Stimulated activated CD8-positive, alpha-beta memory T cell treated with anti-CD3 and anti-CD28 coated beads, Interleukin-12 subunit alpha, Interleukin-12 subunit beta, amount 100 ng/mL, for 4 hours (primary cell): ENCODE measurements around the gene ARL15.

ENCODE experiments used
- DNase-seq: peaks from one replicate; pipeline ENCODE4 v3.0.0-alpha.2; 2020; ENCODE audit warnings: low read depth

ARL15 gene

DNA sequence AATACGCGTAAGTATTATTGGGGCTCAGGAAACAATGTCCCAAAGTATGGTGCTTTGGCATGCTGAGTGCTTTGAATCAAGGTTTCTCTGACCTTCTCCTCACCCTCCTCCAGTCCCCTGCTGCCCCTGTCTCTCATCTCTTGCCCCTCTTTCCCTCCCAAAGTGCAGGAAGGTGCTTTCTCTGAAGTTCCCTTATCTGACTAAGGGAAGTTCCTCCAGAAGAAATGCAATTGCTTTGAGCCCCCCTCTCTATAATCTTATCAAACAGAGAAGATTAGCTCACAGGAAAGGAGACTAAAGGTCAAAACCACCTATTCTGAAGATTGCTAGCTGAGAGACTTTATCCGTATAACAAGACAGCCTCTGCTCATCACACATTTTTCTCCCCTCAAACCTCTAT, 288.1 kb downstream of the ARL15 start:
- no peak for DNase-seq

DNA sequence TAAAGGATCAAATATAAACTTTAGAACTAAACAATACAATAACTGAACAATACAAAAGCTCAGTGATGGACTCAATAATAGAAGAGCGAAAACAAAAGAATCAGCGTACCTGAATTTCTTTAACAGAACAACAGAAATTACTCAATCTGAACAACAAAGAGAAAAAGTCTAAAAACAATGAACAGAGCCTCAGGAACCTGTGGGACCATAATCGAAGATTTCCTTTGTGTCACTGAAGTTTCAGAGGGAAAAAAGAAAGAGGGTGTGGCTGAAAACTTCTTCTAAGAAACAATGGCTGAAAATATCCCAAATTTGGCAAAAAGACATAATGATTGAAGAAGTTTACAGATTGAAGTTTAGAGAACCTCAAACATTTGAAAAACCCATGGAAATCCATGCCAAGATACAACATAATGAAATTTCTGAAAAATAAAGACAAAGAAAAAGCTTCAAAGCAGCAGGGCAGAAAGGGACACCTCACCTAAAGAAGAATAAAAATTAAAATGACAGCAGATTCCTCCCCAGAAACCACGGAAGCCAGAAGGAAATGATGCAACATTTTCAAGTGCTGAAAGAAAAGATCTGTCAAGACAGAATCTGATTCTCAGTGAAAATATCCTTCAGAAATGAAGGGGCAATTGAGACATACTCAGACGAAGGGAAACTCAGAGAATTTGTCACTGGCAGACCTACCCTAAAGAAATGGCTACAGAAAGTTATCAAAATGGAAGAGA, 288.8 kb downstream of the ARL15 start:
- no peak for DNase-seq

DNA sequence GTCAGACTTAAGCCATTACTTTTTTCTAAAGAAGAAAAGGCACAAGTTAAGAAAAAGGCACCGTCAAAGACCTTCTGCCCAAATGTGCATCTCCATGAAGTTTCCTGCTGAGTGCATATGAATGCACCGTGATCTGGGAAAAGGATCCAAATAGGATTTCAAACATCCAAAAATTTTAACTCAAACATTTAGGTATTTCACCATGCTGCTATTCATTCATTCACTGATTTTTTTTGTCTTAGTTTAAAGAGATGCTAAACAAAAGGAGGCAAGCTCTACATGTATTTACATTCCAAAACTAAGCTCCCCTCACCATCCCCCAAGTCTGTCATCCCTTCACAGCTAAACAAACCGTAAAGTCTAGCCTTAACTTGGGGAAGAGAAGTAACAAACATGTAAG, 291.9 kb downstream of the ARL15 start:
- no peak for DNase-seq

DNA sequence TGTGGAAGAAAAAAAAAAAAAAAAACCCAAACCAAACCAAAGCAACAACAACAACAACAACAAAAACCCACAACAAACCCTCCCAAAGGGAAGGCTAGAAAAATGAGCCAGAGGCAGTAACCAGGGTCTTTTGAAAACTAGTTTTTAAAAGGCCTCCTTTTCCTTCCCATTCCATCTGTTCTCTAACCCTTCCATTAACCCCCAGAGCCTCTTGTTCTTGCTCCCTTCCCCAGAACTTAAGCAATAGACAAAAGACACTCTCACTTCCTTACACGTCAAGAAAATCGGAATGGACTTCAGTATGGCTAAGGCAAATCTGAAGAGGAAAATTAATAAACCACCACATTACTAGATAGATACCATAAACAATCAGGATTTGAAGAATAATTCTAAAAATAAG, 292.8 kb downstream of the ARL15 start:
- no peak for DNase-seq

DNA sequence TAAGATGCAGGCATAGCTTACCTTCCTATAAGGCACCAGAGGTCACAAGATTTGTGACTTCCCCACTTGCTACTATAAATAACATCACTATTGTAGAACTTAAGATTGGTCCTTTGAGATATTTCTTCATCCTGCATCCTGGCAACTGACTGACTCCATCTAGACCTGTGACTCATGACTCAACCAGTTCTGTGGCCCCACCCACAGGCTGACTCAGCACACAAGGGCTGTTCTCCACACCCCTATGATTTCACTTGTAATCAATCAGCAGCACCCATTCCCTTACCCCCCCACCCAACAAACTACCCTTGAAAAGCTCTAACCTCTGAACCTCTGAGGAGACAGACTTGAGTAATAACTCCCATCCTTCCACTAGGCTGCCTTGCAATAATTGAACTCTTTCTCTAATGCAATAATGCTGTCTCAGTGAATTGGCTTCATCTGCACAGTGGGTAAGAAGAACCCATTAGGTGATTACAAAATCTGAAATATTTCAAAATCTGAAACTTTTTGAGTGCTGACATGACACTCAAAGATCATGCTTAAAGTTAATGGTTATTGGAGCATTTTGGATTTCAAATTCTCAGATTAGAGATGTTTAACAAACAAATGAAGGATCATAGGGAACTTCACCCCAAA, 296.7 kb downstream of the ARL15 start:
- DNase-seq: no peak

DNA sequence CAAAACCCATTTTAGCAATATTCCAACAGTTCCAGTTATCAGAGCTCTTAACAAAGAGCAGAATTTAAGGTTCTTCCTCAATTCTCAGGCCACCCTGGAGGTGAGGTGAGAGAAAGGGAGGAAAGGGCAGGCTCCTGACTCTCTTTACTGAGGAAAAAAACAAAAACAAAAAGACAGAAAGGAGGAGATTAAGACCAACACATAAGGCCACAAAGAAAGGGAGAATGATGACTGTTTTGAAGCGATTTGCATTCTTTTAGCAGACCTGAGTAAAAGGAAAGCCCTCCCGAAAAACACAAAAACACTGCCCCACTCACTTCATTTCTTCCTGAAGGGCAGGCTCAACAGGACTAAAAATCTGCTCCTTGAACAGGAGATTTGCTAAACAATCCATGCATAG, 300.5 kb downstream of the ARL15 start:
- no peak for DNase-seq

DNA sequence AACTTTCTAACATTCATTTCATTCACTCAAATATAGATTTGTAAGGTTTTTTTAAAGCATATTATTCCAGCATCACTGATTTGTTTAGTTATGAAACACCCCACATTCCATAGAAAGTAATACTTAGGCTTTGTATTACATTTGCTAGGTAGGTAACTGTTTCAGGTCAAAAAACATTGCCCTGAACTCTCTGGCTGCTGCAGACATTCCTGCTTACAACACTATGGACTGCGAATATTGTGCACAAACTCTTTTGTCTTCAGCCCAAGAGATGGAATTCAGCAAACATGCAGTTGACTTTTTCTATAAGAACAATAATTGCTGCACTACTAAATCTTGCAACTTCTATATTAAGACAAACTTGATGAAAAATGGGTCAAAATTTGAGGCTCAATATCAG, 301.0 kb downstream of the ARL15 start:
- no peak for DNase-seq

DNA sequence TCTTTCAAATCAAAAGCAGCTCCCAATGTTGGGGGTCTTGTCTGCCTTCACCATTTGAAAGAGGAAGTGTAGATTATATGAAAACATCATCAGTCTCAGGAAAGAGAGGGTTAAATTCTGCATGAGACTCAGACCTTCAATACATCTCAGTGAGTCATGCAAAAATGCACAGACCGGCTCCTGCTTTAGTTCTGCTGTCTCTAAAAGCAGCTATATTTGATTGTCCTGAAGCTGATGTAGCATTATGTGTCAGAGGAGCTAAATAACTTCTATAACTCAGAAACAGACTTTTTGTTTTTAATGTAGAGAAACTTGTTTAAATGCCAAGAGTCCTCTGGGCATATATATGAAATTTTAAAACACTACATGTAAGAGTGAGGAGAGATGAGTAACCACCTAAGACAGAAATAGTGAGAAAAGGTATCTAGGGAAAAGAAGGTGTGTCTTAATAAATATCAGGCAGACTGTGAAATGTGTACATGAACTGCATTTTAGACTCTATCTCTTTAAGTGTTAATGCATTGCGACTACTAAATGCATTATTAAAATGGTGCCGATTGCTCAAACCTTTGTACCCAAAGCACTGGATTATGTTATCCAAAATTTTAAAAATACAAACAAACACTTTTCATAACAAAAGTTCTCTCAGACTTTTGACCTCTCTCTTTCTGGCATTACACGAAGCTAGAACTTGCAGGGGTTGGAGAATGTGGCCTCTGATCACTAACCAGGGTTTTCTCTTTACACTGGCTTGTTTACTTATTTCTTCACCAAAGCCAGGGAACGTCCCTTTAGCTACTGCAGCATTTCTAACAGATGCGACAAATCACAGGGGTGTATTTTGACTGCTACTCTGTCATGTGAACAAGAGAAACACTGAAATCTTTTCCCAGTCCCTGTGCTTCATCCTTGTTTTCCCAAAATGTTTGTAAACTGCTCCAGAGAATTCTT, 302.3 kb downstream of the ARL15 start:
- no peak for DNase-seq

DNA sequence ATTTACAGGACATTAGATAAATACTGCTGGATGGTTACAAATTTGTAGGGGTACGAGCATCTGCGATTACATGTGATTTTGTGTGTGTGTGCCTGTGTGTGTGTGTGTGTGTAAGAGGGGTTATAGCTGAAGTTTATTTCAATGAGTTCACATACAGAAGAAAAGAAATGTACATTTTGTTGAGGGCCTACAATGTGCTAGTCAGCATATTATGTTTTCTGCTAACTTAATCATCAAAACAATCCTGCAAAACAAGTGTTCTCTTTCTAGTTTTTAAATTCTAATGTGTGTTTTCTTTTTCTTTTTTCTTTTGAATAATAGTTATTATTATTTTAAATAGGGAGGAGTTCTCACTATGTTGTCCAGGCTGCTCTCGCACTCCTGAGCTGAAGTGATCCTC, 305.7 kb downstream of the ARL15 start:
- no peak for DNase-seq

DNA sequence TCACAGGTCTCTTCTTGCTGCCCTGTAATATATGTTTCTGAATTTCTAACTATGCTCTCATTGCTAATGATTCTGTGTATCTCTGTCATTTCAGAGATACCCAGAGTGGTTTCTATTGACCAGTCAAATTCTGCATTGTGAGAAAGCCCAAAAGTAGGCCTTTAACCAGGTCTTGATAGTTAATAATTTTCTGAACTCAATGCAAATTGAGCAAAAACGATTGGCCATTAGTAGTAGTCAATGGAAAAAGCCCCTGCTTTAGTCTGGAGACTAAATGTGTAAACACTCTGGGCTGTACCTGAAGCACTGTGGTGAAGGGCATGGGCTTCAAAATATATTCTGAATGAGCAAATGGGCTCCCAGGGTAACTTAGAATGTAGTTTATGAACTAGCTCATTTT, 307.6 kb downstream of the ARL15 start:
- DNase-seq: no peak

DNA sequence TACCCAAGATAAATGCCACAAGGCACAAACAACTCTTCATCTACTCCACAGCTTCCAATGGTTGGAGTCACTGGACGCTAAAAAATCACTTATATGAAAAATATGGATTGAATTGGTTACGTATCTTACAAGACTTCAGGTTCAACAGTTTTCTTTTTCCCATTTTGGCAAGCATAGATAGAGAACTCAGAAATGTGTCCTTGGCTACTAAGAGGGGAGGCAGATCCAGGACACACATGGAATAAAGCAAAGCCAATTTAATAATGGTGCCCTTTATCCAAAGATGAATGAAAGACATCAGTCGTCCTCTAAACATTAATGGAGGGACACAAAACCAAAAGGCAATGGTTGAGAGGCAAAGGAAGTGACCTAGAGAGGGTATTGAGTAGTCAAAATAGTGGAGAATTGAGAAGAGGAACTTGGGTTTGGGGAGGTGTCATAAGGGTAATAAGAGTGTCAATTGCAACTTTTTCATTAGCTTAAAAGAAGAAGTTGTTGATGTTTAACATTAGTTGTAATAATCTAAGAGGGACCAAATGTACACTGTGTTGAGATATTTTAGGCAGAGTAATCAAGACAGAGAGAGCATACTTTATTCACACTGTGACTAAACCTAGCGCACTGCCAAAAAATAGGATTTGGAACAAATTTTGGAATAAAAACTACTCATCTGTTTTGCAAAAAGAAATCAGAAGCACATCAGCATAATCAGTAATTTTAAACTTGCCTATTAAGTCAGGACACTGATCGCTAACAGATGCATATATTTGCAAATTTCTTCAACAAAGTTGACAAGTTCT, 308.2 kb downstream of the ARL15 start:
- DNase-seq: no peak

DNA sequence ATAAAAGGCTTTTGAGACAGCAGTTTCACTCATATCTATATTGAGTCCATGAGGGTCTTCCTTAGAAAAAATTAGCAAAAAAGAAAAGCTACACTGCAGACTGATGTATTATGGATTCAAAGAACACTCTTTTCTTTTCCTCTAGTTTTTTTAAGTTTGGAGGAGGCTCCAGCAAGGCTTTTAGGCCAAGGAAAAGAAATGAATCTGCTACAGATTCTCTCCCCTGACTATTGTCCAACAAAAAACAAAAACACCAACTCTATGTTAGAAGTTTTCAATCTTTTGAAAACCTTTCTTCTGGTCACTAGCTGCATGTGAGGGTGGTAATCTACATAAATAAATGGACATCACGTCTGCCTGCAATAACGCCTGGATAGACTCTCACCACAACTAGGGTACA, 310.4 kb downstream of the ARL15 start:
- no peak for DNase-seq

DNA sequence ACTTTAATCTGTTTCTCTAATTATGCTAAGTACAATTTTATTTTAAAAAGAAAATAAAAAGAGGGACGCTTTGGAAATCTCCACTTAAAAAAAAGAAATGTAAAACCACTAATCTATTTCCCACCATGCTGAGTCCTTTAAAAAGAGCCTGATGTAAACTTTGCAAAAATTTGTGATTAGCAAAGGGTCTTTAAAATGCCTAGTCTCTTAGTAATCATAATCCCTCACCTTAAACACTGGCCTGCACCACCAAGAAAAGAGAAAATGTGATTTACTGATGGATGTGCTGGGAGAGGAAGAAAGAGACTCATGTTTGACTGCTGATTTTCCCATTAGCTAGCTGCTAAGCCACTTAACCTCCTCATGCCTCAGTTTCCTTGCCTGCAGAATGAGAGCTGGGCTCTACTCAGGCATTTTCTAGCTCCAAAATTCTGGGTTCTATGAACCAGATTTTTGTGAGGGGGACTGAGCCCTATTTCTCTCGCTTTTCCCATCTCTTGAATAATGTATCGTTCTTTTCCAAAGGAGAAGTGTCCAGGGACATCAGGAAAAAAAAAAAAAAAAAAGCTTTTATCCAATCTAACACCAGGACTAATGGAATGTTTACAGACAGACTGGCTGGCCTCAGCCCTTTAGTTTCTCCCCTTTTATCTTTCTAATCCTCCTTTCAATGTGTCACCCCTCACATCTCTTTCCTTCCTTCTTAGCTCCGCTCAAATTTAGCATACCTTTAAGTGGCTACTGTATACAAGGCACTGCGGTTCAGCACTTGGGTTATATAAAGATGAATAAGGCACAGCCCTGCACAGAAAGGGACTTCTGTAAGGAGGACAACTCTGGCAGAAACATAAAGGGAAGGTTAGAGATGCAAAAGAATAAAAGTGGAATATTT, 312.4 kb downstream of the ARL15 start:
- DNase-seq: no peak

DNA sequence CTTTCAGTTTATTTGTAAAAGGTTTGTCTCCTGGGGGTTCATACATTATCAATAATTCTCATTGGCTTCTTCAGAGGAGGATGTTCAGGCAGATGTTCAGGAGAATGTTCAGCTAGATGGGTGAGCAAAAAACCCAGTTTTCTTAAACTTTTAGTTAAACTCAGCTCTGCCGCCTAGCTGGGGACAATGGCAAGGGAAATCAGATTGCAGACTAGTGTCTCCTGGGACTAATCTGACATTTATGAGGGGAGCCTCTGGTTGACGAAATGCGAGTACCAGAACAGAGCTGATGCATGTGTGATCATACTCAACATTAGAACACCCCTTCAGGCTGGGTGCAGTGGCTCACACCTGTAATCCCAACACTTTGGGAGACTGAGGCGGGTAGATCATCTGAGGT, 314.4 kb downstream of the ARL15 start:
- DNase-seq: no peak

DNA sequence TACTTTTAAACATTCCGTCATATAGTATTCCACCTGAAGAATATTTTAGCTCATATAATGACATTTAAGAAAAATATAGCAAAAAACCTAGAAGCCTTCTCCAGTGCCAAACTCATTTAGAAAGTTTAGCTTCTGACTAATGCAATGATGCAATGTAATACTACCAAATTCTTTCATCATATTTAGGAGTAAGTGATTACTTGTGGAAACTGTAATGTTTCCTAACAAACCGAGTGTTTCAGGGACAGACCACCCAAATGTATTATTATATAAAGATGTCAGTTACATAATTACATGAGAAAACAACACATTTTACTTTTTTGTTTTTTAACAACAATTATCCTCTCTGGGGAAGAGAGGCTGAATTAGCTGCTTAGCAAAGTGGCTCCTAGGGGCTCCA, 316.2 kb downstream of the ARL15 start:
- DNase-seq: no peak

DNA sequence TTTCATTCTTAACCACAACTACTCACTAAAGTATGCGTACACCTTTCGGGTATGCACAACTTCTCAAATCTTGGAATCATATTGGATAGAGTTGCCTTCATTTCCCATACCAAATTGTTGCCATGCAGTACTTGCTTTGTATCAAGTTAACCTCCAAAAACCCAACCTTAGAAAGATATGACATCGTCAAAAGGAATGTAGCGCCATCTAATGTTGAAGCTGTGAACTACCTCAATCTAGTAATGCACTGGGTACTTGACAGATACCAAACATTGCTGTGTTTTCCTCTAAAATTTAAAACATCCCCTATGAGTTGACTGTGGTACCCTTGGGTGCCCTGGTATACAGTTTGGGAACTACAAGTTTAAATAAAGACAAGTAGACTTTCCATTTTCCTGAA, 318.4 kb downstream of the ARL15 start:
- no peak for DNase-seq

DNA sequence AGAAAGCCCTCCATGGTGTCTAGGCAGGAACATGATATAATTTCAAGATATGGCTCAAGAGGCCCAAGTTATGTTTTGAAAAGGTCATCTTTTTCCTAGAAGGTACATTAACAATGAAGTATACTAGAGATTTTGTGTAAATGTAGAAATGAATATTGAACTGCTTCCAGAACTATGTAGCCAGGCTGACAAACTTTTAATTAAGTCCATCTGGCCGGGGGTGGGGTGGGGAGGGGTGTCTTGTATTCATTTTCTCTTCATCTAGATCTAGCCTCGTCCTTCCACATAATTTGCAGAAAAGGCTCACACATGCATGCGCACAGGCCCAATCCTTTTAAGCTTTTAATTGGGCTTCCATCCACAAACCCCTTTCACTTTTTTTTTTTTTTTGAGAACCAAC, 323.3 kb downstream of the ARL15 start:
- DNase-seq: no peak

DNA sequence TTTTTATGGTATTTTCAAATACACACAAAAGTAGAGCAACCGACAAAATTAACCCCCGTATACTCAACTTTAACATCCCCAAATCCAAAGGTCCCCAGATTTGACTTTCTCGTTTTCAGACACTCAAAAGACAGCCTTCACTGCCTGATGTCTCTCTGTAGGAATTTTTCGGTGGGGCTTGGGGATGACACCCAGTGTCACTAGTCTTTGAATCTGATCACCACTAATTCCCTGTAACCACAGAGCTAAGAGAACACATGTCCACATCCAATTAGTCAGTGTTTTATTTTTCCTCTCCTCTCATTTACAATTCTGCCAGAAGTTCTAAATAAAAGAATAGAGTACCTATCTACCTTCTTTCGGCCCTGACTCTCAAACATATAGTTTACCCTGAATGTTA, 324.6 kb downstream of the ARL15 start:
- DNase-seq: no peak

DNA sequence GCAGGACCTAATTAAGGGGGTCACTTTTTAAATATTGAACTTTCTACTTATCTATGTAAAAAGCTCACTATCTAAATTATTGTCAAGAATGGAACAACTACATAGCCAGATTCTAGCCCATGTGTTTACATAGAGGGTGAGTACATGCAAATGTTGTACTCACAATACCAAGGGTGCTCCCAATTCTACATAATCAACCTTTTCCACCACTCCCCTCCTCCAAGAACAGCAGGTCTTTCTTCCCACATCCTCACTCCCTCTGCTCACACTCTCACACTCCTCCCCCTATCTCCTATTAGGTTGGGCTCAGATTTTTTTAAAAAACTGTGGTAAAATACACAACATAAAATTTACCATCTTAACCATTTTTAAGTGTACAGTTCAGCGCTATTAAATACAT, 325.4 kb downstream of the ARL15 start:
- DNase-seq: no peak

DNA sequence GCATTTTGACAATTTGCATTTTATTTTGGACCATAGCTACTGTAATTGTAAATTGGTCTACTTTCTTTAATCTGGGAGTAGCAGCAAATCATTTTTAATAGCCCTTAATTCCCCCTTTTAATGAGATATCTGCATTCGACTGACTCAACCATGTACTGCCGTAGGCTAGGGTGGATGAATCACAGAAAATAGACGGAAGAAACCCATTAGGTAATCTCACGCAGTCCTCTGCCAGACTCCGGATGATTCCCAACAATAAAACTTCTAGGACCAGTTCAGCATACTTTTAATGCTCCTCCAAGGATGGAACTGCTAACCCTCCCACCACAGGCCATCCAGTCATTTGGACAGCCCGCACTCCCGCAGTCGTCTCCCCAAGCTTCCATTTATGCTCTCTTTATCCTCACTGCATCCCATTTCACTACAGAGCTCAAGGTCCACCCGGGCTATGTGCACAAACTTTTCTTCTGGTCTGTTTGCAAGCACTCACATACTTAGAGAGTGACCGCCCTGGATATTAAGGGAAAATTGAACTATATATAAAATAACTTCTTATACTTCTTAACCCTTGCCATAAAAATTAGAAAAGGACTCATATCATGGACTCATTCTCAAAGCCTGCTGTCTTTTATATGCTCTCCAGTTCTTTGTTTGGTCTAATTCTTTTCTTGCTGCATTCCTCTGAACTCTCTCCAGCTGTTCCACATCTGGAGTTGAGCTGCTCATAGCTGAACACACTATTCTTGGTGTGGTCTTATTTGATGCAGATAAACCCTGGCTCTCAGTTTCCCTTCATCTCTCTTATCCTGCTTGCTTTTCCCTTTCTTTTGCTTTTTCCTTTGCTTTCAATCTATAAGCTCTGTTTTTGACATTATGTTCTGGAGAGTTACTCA, 326.6 kb downstream of the ARL15 start:
- no peak for DNase-seq
